Smooth muscle cell of bladder (primary cell): ENCODE data around the gene ABO. TPM values are rescaled to one million over a fixed set of nuclear protein-coding genes. Genes with fewer than 3 reads are reported as not detected.

Experiments
- total RNA-seq: library from RNA; depleted of rRNA; stranded (reverse); fragments of >200 nt; gene quantifications from 2 replicates; pipeline ENCODE4 v1.2.3, GENCODE V29; 2014

ABO gene
- not detected in 2 replicates for total RNA-seq

GRCh38 chr9:133275105-133276000 lies at the start of gene ABO:
ABO (minus strand) TSS chr9:133275201.

DNA sequence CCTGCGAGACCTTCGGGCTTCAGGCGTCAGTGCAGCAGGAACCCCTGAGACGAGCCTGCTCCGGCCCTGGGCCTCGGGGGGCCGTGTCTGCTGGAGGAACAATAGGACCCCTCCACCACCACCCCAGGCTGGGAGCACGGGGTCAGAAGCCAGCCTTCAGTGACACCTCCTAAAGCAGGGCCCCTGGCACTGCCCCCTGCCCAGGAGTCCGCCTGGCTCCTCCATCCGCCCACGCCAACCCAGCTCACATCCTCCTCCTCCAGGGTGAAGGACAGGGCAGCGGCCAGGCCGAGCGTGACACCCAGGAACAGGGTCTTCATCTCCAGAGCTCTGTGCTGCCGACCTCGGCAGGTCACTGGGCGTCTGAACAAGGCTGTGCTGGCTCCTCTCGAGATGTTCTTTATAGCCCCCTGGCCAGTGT lies 66.1 kb downstream of the ABO start, which contains the start of gene OBP2B:
TSS of gene OBP2B (minus strand) at position 371 of the 421 bp plus-strand sequence. CDS start at position 320, 51 bp downstream.

Other genes starting within 250 kb of the ABO start
- gene GTF3C5, start 244.2 kb downstream of the ABO start, total RNA-seq = 30.3 and 32.6 TPM in 2 replicates
- 0.14 and 0.18 TPM in 2 replicates for gene CEL, start 213.2 kb downstream of the ABO start, total RNA-seq
- 16.5 and 25.2 TPM in 2 replicates for gene RALGDS, start 154.0 kb downstream of the ABO start, total RNA-seq
- 6.8 and 7.8 TPM in 2 replicates for gene GBGT1, start 111.3 kb downstream of the ABO start, total RNA-seq
- gene OBP2B, start 66.0 kb downstream of the ABO start, total RNA-seq = not detected in 2 replicates
- 7.4 and 11.6 TPM in 2 replicates for gene SURF6, start 61.0 kb upstream of the ABO start, total RNA-seq
- gene MED22, start 72.9 kb upstream of the ABO start, total RNA-seq = 7.7 and 9.5 TPM in 2 replicates
- 2,732 and 3,145 TPM in 2 replicates for gene RPL7A, start 73.0 kb upstream of the ABO start, total RNA-seq
- gene SURF1, start 81.3 kb upstream of the ABO start, total RNA-seq = 35.4 and 45.7 TPM in 2 replicates
- 9.8 and 11.6 TPM in 2 replicates for gene SURF2, start 81.3 kb upstream of the ABO start, total RNA-seq
- gene SURF4, start 100.9 kb upstream of the ABO start, total RNA-seq = 474 and 583 TPM in 2 replicates
- gene STKLD1, start 101.2 kb upstream of the ABO start, total RNA-seq = 0.55 and 0.57 TPM in 2 replicates
- 14.5 and 16.3 TPM in 2 replicates for gene REXO4, start 142.8 kb upstream of the ABO start, total RNA-seq
- gene ADAMTS13, start 147.2 kb upstream of the ABO start, total RNA-seq = 1.00 and 2.2 TPM in 2 replicates
- gene CACFD1, start 184.8 kb upstream of the ABO start, total RNA-seq = 6.5 and 8.4 TPM in 2 replicates
- 12.9 and 14.1 TPM in 2 replicates for gene SLC2A6, start 203.9 kb upstream of the ABO start, total RNA-seq
- gene MYMK, start 249.8 kb upstream of the ABO start, total RNA-seq = not detected in 2 replicates